HuH-7 (cell line): ENCODE data around the gene LDLRAD4.

ENCODE experiments used
- DNase-seq: peaks from one replicate; pipeline ENCODE4 v3.0.0; 2011; ENCODE audit warnings: low spot score

Gene LDLRAD4

DNA sequence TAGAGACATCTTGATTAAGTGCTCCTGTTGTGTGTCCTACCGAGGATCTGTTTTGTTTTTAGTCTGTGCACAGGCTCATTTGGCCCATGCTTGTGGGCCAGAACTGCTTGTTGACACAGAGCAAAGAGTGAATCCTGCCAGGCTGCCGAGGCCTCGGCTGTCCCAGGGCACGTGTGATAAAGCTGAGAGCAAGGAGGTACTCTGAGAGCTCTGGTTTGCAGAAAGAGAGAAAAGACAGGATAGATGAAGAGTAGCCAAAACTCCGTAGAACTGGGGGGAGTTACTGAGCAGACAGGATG lies 332.7 kb downstream of the LDLRAD4 start:
- DNase-seq = no peak

GRCh38 chr18:13551841-13552733 lies 333.5 kb downstream of the LDLRAD4 start:
- DNase-seq = no peak

DNA sequence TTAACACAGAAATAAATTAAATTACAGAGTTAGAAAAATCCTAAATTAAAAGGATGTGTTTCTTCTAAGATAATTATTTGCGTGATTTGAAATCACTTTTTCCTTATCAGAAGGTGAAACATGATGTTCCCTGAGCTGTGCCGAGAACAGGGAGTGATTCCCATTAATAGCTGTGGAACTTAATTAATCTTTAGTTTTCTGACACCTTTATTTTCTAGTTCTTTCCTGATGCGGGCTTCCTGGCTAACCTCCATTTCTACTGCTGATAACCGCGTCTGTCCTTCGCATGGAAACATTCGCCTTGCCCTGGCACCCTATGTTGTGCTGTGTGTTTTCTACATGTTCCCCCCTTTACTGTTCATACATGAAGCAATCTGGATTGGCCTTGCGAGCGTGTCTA lies 334.9 kb downstream of the LDLRAD4 start:
- DNase-seq = no peak

DNA sequence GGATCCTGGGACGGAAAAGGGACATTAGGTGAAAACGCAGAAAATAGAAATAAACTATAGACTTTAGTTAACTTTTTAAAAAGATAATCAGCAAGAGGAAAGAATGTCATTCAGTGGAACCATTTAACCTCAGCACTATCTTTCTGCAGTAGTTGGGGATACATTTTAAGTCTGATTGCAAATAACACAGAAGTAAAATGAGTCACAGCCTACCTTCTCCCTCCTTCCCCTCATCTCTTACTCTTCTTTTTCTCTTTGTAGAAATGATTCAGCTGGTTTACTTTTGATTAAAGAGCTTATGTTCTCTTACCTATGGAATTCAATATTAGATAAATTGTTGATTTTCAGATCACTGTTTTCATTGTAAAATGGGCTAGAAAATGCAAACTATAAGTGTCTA lies 336.6 kb downstream of the LDLRAD4 start:
- DNase-seq = no peak

- no peak for DNase-seq
Observed at GRCh38 chr18:13555865-13556264, 337.3 kb downstream of the LDLRAD4 start.

DNA sequence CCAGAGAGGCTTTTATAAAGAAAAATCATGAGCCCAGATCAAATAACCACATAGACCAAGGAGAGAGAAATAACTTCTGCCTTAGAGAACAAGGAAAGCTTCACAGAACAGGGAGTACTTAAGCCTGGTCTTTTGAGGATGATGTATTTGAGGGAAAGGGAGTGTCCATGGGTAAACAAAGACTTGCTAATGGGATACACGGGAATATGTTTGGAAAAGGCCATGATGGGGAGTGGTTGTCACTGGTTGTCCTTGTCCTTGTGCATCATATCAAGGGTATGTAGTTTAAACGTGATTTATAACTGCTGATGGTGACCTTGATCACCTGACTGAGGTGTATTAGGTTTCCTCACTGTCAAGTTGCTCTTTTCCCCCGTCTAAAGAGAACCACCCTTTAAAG lies 337.9 kb downstream of the LDLRAD4 start:
- no peak for DNase-seq

DNA sequence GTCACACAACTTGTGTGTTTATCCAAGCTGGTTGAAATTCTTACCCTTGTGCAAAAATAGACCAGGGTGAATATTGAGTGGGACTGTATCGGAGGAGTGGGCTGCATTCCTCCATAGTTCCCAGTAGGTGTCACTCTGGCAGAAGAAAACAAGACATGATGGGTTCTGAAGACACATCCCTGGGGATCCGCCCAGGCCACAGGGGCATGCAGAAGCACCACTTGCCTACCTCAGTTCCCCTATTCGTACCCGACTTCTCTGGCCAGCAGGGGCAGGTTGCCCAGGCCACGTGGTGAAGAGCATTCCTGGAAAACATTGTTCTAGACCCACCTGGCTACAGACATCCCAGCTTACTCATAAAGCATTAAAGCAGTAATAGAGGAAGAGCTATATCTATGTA lies 339.6 kb downstream of the LDLRAD4 start:
- peak; percentile 77 for DNase-seq

DNA sequence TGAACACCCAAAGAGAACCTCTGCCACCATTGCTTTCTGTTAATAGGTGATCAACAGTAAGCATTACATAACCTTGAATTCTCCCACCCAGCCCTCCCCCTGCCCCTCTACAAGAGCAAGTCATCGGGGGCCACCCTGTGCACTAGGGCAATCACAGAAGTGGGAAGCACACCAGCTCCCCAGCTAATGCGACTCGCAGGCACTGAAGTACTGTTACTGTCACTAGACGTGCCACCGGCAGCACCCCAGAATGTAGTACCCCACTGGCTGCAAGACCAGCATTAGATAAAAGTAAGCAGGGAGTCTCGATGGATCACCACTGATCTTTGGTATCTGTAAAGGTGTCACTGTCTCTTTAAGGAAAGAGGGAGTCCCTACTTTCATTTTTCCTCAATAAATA lies 340.2 kb downstream of the LDLRAD4 start:
- DNase-seq = no peak

DNA sequence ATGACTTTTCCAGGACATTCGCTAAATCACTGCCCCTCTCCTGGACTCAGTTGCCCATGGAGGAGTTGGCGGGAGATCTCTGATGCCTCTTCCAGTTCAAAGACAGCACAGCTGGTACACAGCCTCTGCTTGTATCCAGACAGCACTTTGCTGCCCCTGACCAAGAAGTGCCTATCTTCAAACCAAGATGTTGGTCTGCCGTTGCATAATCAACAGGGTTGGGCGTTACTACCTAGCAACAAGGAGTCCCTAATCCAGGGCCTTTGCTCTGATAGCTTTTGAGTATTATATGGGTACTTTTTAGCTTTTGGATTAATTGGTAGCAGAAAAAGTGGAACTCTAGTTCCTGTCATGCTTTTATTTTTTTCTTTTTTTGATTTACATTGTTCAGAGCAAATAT lies 341.2 kb downstream of the LDLRAD4 start:
- no peak for DNase-seq

DNA sequence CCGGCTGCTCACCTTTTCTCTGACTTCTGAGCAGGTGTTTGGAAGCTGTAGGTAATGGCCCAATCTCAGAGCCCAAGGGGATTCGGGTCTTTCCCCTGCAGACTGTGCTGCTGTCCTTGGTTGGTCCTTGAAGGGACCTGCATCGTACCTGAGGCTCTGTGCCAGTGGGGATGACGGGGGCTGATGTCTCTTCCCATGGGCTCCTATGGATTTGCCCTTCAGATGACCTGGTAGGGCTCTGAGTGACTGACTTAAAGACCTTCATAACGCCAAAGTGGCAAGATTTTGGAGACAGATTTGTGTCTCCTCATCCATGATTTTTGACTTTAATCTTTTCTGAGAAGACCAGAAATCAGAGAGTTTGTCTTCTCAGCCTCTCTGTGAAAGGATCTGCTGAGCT lies 341.7 kb downstream of the LDLRAD4 start:
- DNase-seq = no peak

DNA sequence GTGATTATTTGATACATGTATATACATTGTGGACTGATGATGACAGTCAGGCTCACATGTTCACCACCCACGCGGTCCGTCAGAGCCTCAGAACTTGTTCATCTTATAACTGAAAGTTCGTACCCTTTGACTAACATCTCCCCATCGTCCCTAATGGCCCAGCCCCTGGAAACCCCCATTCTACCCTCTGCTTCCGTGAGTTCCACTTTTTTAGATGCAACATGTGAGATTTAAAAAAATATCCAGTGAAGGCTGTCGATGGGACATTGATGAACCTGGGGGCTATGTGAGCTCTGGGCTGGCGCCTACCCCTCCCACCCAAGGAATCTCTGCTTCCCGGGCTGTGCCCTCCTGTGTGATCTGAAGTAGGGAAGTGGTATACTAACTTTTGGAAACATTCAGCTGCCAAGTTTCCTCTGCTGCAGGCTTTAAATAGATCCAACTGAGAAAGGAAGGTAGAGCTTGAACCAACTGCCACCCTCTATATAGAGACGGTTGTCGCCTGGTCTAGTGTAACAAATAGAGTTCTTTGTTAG lies 344.0 kb downstream of the LDLRAD4 start:
- DNase-seq = no peak

- no peak for DNase-seq
Observed at GRCh38 chr18:13563390-13563805, 344.8 kb downstream of the LDLRAD4 start.

- DNase-seq = no peak
Observed at GRCh38 chr18:13564579-13564978, 346.0 kb downstream of the LDLRAD4 start.

DNA sequence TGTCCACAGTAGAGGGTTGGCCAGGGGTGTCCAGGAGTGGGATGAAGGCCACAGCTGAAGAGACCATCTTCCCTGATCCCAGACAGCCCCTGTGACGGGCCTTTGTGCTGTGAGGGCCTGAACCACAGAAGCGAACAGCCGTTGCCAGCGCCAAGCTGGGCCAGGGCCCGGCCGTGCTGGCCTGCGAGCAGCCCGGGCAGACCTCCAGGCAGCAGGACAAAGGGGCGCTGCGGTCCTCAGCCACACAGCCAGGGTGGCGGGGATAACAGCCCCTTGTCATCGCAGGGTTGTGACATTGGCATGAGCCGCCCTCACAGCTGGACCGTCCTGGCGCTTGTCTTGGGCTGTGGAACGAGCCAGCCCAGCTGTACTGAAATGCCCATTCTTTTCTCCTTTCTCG lies 346.7 kb downstream of the LDLRAD4 start:
- DNase-seq = no peak

- DNase-seq = no peak
Observed at GRCh38 chr18:13566941-13567746, 348.6 kb downstream of the LDLRAD4 start.

DNA sequence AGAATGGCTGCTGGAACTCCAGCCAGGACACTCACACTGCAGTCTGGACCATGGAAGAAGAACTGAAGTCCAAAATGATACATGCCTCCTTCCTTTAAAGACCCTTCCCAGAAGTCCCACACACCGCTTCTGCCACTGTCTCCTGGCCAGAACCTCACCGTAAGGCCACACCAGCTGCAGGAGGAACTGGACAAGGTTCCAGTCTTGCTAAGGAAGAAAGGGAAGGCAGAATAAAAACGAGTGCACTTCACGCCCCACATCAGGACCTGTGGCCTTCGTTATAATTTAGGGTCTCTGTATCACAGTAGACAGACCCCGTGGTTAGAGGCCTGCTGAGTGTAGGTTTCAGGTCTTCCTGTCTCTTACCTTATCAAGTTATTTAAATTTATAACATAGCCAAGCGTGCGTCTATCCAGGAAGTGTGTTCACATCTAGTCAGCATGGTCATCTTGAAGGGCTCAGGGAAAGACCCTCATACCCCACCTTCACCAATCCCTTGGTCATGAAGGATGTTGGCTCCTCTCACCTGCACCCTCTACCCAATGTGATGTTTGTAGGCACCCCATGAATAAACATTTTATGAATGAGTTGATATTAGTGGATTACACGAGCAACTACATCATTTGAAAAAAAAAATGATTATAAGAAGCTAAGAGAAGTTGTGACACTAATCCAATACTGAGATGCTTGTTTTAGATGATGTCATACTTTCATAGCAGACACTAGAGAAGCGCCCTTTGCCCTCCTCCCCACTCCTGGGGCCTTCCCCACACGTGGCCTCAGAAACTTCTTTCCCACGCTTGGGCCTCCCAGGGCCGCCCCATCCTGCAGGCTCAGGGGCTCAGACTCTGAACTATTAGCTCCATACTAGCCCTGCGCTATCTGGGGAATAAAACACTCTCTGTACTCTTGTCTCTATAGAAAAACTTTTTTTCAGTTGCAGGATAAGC lies 350.2 kb downstream of the LDLRAD4 start:
- peak; percentile 36 for DNase-seq

DNA sequence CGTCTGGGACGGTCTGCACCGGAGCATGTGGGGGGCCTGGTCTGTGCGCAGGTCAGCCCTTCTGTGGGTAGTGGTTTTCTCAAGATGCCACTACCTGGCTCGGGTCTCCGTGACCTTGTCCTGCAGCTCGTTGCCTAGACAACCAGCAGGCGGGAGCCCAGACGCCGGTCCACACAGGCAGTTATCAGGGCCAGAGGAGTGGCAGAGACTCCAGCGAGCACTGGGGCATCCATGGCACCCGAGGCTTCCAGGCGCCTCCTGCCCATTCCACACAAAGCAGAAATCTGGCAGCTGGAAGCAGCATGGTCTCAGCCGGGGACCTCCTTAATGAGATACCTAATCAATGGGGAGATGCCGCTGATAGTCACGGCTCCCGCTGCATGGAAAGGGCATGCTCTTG lies 351.7 kb downstream of the LDLRAD4 start:
- no peak for DNase-seq

DNA sequence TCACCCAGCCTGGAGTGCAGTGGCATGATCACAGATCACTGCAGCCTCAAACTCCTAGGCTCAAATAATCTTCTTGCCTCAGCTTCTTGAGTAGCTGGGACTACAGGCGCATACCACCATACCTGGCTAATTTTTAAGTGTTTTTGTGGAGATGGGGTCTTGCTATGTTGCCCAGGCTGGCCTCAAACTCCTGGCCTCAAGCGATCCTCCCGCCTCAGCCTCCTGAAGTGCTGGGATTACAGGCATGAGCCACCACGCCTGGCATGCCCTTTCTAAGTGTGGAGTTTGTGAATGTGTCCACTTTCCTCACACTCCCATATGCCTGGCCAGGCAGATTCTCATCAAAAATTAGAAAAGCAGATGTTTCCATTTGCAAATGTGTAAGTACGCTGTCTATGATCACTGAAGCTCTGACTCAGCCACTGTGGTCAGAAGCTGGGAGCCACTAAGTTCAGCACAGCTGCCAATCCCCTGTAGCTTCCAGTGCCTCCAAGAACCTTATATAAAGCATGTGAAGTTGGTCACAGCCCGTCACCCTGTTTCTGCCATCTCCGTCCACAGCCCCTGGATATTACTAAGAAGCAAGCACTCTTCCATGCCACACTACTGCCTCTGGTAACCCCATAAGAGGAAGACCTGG lies 352.4 kb downstream of the LDLRAD4 start:
- no peak for DNase-seq

GRCh38 chr18:13572148-13572547 lies 353.6 kb downstream of the LDLRAD4 start:
- no peak for DNase-seq

DNA sequence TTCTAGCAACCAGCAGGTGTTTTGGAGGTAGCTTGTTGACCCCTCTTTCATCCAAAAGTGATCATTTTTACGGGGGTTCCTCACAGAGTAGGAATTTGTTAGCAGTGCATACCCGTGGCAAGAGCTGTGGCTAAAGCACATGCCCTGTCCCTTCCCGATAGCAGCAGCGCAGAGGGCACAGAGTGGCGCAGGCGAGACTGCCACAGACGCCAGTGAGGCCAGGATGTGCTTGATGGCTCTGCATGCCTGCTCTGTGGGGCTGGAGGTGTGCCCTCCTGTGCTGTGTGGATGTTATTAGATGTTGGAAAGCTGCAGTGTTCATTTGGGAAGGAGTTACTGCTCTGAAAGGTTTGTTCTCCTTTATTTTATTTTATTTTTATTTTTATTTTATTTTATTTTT lies 354.2 kb downstream of the LDLRAD4 start:
- no peak for DNase-seq

DNA sequence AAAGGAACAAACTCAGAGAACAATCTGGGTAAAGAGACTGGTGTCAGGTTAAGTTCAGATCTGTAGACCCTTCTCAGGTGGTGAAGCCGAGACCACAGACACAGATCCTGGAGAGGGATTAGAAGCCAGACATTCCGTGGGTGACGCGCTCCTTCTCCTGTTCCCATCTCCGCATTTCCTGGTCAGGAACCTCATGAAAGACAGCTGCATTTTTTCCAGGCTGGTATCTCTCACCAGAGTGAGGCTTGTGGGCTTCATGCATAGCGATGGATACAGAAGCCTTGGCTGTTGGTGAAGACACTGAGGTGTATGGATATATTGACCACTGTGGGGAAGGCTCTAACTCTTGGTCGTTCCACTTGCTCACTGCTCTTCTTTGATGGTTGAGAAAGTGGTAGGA lies 355.2 kb downstream of the LDLRAD4 start:
- no peak for DNase-seq

DNA sequence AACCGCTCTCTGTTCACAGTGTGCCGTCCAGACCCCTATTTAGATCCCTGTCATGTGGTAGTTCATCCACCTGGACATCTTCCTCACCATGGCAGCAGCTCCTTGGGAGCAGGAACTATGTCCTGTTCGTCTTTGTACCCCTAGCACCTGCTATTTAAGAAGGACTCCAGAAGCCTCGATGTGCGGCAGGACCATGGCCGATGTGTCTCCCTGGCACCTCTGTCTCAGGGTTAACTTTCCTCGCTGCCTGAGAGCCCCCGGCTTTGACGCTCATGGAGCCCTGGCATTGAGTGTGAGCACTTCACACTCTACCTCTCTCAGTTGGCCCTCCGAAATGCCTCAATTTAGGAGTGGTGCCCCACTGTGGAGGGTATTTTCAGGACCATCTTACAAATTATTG lies 355.8 kb downstream of the LDLRAD4 start:
- DNase-seq = no peak
